Stimulated activated naive CD4-positive, alpha-beta T cell (primary cell): ENCODE data around the gene TPMT.

Experiments
- DNase-seq, 6 experiments: peaks; one replicate each; lab custom pipeline; 2025; lab: John Stamatoyannopoulos, UW

TPMT gene

DNA sequence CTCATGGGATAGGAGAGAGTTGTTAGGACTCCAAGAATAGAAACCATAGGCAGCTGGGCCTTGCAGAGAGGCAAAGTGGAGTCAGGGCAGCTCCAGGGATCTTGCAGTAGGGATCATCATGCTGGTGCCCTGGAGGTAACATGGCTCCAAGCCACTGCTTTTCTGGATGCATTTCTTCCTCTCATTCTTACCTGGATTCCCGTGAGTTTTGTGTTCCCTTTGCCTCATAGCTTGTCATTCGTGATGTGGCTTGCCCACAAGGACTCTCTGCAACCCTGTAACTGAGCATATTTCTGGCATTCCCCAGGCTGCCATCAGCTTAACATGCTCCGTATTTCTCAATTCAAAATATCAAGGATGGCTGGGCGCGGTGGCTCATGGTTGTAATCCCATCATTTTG, 37.7 kb downstream of the TPMT start:
- no peak for DNase-seq

DNA sequence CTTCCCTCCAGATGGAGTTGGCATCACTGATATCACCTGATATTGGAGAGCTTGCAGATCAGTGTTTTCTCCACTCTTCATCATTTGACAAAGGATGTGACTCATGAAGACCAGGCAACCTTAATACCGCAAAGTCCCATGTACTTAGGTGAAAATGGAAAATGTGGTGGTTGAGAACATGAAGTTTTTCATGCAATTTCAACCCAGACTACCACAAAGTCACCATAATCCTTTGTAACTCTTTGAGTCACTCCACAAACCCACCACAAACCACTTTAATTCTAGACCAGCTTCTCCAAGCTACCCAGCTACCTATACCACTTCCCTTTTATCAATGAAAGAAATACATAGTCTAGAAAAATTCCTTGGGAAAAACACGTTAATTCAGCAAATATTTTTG, 39.5 kb downstream of the TPMT start:
- DNase-seq: no peak

DNA sequence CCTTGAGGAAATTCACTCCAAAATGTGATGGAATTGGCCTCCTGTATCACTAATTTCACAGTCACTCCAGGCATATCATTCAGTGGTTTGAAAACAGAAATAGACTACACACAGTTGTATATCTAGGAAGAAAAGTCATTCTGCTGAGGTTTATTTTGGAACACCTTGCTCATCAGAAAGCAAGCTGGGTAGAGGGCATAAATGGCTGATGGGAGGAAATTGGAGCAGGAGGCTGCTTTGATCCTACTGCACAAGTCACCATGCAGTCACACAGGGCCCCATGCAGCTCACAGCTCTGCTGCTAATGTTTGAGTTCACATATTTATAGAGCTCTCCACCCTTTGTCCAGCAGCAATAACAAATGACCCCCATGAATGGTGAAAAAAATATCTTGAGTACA, 44.7 kb downstream of the TPMT start:
- DNase-seq: no peak

DNA sequence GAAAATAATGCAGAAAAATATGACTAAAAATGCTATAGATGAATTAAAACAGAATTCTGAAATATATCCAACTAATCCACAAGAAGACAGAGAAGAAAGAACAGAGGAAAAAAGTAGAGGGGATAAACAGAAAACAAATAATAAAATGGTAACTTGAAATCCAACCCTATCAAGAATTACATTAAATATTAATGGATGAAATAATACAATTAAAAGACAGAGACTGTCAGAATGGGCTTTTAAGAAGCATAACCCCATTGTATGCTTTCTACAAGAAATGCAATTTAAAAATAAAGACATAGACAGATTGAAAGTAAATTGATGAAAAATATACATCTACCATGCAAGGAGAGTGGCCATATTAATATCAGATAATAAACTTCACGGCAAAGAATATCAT, 47.8 kb downstream of the TPMT start:
- DNase-seq: no peak

DNA sequence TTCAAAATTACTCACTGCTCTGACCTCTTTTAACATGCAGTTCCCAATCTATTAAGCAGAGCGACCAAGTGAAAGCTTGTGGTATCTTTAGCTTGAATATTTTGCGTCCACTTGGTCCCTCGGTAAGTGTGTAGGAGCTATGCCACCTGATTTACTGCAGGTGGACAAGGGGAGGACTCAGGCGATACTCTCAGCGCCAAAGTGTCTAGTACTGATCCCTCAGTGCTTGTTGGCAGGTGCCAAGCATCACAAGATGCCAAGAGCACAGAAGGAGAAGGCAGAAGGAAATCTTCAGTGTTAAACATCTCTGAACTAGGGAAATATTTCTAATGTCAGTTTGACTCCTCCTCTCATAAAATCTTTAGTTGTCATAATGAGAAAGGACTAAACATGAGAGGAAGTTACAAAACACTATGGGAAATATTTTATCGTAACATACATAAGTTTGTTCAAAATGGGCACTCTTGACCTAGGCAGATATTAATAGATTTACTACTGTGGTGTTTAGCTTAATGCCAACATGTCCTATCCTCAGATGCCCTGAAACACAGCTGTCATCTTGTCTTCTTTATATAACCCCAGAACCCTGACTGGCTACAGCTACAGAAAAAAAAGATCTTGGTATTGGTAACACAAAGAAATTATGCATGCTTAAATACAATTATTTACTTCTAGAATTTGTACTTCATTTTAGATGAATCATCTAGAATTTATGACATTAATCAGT, 51.9 kb downstream of the TPMT start:
- DNase-seq: no peak

DNA sequence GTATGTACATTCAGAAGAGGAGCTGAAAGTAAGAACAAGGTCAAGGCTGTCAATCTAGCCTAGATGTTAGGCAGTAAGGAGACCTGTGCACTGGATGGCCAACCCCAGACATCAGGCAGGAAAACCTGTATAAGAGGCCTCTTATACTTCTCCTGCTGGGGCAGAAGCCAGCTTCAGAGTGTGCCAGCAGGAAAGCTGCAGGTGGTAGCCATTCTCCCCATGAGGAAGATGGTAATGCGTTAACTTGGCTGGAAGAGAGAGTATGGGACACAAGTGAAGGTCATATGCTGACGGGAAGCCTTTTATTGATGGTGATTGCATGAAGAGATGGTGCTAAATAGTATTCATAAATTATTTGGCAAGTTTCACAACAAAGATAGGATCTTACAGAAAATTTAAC, 53.0 kb downstream of the TPMT start:
- DNase-seq: no peak

DNA sequence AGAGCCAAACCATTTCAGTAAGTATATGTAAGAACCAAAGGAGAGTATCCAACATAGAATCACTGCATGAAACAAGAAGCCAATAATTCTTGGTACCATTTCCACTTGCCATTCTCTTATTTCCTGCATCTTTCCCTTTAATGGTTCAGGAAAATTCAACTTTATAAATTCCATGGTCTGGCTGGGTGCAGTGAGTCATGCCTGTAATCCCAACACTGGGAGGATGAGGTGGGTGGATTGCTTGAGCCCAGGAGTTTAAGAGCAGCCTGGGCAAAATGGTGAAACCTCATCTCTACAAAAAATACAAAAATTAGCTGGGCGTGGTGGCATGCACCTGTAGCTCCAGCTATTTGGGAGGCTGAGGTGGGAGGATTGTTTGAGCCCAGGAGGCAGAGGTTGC, 53.6 kb downstream of the TPMT start:
- DNase-seq: no peak

DNA sequence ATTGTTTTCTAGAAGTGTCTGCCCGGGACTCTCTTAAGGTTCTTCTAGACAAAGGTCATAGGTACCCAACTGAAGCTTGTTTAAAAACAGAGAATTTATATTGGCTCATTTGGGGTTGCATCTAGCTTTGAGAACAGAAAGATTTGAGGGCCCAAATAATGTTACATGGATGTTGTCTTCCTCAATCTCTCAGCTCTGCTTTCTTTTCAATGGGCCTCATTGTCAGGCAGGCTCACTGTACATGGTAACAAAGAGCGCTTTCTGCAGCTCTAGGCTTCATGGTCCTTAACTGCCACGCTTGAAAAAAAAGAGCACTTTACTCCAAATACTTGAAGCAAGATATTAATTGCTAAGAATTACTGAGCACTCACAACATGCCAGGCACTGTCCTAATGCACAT, 54.6 kb downstream of the TPMT start:
- DNase-seq: no peak

DNA sequence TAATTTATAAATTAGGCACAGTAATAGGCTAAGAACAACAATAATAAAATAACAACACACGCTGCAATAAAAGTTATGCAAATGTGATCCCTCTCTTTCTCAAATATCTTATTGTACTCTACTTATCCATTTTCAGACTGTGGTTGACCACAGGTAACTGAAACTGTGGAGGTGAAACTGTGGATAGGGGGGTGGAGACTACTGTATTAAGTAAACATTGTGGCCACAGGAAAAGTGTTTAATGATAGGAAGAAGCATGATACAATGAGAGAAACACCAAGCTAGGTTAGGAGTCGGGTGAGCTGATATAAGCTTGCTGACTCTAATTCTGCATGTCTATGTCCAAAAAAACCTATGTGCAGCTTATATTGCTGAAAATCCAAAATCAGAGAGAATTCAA, 55.4 kb downstream of the TPMT start:
- DNase-seq: no peak

DNA sequence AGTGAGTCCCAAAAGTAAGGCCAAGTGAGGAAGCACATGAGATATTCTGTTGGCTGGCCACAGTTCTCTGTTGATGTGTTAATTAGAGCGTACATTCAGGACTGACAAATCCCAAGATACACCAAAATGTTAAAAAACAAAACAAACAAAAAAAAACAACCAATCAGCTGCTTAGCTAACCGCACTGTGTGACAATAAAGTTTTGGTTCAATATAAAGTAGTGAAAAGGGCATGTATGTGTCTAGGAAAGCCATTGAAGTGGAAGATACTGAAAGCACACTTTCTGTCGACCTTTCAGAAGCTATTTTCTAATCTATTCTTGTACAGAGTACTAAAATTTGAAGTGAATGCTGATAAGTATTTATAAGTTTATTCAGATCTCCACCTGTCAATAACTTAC, 58.5 kb downstream of the TPMT start:
- no peak for DNase-seq

DNA sequence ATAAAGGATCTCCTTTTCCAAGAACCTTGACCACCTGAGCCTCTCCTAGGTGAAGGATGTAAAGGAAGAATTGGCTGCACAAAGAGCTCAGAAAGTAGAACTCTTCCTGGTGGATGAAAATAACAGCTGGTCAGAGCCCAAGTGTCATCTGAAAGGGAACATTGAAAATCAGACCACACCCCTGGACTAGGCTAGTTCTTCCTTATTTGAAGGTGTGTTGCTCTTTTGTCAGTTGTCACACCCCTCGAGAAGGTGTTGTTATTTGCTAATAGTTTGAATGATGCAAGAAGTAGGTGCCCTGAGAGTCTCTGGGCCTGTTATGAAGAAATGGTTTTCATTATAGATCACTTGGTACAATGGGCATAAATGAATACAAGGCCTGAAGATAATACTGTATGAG, 63.5 kb downstream of the TPMT start:
- DNase-seq: no peak

DNA sequence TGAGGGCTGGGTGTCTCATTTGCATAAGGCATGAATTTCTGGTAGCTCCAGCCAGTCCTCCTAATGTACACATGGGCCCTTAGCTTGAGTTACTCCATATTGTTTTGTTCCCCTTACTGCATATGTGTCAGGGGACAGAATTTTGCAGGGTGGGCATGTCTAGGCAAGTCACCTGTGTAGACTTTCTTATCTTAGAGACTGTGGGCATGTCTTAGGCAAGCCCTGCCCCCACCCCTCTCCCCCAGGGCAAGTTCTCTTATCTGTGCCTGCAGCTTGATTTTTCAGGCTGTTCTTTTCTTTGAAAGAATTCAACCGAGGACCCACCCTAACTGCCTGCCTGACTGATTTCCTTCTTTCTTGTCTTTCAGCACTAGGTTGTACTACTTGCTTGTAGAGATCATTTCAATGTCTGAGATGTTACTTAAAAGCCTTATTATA, 64.5 kb downstream of the TPMT start:
- no peak for DNase-seq

DNA sequence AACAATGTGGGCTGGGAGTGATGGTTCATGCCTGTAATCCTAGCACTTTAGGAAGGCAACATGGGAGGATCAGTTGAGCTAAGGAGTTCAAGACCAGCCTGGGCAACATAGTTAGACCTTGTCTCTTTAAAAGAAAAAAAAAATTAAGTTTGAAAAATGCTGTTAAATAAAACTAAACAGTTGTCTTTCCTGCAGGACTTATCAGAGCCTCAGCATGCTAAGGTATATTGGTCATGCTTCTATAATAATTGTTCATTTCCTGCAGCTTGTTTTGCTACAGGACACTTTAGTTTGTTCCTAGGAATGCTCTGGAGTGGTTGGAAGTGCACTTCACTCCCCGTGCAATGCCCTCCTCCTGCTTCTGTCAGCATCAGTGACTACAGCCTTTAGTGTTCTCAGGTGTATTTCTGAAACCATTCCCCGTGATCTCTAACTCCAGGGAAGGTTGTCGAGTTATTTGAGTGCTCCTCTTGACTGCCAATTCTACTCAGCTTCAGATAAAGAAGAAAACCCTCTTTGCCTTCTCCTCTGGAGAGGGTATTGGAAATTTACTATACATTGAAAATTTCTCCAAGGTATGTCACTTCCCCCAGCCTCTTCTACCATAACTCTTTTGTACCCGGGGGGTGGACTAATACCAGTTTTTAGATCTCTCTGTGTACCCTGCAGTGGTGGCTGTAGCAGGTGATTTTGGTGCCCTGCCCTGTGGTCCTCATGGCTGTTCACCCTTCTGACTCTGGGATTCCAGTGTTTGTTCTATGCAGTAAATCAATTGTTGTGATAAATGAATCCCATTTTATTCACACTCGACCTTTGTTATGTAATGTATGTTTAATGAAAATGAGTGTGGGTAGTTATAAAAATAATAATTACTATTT, 66.2 kb downstream of the TPMT start:
- no peak for DNase-seq

DNA sequence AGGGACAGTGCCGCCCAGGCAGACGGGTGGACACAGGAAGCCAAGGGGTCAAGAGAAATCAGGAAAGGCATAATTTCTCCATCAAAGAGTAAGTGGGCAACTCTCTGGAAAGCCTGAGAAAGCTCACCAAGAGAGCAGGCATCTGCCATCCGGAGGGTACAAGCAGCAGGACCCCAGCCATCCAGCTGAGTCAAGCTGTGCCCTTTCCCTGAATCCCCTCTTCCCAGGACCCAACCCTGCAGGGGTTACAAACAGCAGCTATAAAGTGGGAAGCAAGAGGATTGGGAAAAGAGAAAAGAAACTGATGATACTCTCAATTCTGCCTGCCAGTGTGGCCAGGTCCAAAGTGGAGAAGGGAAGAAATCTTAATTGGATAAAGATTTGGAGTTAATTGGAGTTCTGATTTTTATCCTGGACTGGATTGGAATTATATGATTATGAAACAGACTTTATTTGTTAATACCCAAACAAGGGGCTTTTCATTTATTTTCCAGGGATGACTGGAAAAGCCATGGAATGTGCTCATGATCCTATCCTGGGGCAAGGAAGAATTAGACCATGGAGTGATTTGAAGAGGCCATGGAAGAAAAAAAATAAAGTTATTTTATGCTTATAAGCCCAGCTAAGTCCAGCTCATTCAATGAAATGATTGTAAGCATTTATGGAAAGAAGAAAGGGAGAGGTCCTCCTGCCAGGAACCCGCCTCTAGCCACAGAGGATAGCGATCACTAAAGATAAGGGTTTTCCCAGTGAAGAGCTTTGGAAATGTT, 67.3 kb downstream of the TPMT start:
- no peak for DNase-seq

DNA sequence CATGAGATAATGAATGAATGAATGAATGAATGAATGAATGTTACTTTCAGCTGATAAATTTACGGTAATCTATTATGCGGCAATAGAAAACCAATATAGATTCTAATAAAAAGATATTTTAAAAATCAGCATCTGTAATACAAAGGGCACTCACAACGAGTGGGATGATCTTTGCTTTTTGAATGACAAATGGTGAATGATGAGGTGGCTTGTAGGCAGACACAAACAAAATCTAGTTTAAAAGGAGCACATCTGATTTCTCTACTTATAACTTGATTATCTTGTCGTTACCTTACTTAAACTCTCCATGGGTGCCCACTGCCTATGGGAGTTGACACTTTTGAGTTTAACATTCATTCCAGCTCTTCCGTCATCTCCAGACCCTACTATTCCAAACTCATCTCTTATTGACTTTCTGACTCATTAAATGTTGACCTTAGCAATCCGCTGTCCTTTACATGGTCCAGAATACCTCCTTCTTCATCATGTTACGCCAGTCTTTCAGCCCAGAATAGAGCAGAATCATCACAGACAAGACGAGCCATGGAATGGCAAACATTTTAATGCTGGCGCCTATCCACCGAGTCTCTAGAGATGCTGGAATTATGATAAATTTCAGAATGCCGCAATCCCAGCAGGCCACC, 73.7 kb downstream of the TPMT start:
- DNase-seq: no peak

DNA sequence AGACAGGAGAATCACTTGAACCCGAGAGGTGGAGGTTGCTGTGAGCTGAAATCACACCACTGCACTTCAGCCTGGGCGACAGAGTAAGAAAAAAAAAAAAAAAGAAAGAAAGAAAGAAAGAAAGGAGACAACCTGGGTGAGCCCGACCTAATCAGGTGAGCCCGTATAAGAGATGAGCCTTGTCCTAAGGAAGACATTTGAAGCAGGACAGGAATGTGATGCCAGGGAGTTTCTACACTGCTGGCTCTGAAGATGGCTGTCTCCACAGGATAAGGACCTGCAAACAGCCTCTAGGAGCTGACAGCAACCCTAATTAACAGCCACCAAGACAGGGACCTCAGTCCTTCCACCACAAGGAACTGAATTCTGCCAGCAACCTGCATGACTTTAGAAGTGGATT, 74.3 kb downstream of the TPMT start:
- DNase-seq: no peak

DNA sequence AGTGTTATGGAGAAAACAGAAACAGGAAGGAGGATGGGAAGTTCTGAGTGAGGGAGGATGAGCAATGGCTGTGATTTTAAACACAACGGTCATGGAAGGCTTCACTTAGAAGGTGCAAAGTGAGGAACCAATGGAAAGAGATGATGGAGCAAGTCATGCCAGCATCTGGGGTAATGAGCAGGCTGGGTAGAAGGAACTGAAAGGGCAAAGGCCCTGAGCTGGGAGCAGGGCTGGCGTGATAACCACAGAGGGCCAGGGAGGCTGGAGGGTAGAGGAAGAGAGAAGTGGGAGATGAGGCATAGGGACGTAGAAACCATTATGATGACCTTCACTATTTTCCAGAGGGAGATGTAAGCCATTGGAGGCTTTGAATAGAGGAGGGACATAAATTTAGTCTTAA, 76.0 kb downstream of the TPMT start:
- DNase-seq: no peak
